ENCODE results near the gene PPP1R14C.

GRCh38 chr6:150247803-150248202 lies 105.0 kb downstream of the PPP1R14C start:
- TF ChIP-seq CTCF (conservative IDR thresholded peaks at IDR 0.05) (no peak), EZH2 (IDR thresholded peaks at IDR 0.05; ENCODE audit: low read depth) (no peak)

Data from PC-9 (cell line).